Natural killer cell treated with Interleukin-12 subunit alpha and Interleukin-12 subunit beta and Interleukin-15 and Interleukin-18, amount 100 ng/mL, for 72 hours (primary cell): Measurements from ENCODE around the gene FRMPD4. TPM values are rescaled to one million over a fixed set of nuclear protein-coding genes. Genes with fewer than 3 reads are reported as not detected.

ENCODE experiments used
- ATAC-seq, 2 donors: fragments of 150-1000 bp; cut with Tn5 transposase in 1 of 2; sonication (Bioruptor Pico), chemical (Tn5 transposase) in 1 of 2; 2 replicates each; pipeline ENCODE4 v1.10.0; 2021
- DNase-seq: peaks from one replicate; pipeline ENCODE4 v3.0.0; 2022; ENCODE audit warnings: low spot score
- H3K27ac Mint-ChIP-seq, 2 donors: 1 replicate in 1 of 2; 2 replicates in 1 of 2; pipeline ENCODE4 v1.8.0; 2022; ENCODE audit warnings: mixed read lengths in 2 of 2, mild to moderate bottlenecking in 1 of 2, moderate library complexity in 1 of 2
- H3K27me3 Mint-ChIP-seq, 2 donors: 1 replicate in 1 of 2; 2 replicates in 1 of 2; pipeline ENCODE4 v1.8.0; 2022; ENCODE audit warnings: mixed read lengths in 2 of 2
- H3K36me3 Mint-ChIP-seq: one replicate; pipeline ENCODE4 v1.8.0; 2022; ENCODE audit warnings: mixed read lengths
- H3K4me1 Mint-ChIP-seq, 2 donors: 1 replicate in 1 of 2; 2 replicates in 1 of 2; pipeline ENCODE4 v1.8.0; 2022; ENCODE audit warnings: low read depth in 2 of 2, mixed read lengths in 2 of 2, mild to moderate bottlenecking in 1 of 2
- H3K4me3 Mint-ChIP-seq: one replicate; pipeline ENCODE4 v1.8.0; 2022; ENCODE audit warnings: mixed read lengths
- H3K9me3 Mint-ChIP-seq: 2 replicates; pipeline ENCODE4 v1.8.0; 2022; ENCODE audit warnings: mixed read lengths
- total RNA-seq, 2 donors: library from RNA; stranded (reverse); gene quantifications; one replicate each; pipeline ENCODE4 v1.2.3, GENCODE V29; 2022

Gene FRMPD4
- total RNA-seq = not detected

DNA sequence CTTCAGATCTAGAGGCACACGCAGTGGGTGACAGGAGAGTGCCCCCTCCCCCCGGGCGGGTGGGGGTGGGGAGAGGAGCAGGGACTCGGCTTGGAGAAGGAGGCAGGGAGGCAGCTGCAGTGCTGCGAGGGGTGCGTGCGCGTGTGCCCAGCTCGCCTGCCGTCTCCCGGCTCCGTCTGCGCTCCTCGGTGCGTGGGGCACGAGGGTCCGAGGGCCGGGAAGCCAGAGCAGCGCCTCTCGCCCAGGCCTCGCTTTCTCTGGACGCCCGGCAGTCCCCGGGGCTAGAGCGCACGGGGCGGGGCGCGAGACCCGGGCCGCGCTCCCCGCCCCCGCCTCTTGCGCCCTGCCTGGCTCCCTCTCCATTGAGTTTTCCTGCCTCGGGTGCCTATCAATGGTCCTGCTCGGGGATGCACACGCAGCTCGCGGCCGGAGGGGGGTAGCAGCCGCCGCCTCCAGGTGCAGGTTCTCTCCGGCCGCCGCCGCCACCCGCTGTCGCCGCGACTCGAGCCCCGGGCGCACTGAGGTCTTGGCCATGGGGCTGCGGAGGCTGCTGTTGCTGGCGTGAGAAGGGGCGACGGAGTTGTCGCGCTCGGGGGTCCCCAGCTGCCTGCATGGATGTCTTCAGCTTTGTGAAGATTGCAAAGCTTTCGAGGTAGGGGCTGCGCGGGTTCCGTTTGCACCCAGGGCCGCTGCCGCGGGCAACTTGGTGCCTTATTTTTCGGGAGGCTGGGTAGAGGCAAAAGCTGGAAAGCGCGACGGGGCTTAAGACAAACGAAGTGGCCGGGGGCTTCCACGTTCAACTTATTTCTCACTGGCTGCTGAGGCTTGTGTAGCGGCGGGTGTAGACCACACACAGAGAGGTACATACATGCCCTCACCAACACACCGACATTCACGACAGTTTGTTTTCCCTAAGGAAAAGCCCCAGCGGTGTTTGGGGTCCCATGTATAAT, at the start of gene FRMPD4:
Gene FRMPD4, plus strand, starts transcription at position 113 of the 953 bp plus-strand sequence. Its CDS starts 499 bp downstream, at position 612.
- DNase-seq = no peak
- Mint-ChIP-seq H3K27ac (no peak within 1 kb of the TSS), H3K27me3 (peaks cover 0 to 12% of the 10 kb centered on the region in 2 donors), H3K36me3 (no peaks in the 10 kb centered on the region), H3K9me3 (no peaks in the 10 kb centered on the region), H3K4me1 (no peaks in the 10 kb centered on the region), H3K4me3 (no peak within 1 kb of the TSS)
- ATAC-seq = no peak

DNA sequence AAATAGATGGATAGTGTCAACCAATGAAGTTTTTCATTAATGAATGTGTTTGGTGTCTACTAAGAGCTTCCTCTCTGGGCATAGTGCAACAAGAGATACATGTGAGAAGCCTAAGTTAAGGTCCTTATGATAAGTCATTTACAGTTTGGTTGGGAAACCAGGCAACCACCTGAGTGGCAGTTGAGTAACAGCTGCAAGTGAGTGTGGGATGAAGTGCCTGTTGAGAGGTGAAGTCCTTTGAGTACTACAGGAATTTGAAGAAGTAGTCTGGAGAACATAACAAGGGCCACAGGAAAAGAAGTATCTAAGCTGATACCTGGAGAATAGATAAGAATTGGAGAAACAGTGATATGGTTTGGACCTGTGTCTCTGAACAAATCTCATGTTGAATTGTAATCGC, 48.5 kb upstream of the FRMPD4 start:
- H3K27ac Mint-ChIP-seq = no peak overlapping the region
- no peaks in the 10 kb centered on the region for H3K4me1 Mint-ChIP-seq
- no peak overlapping the region for H3K4me3 Mint-ChIP-seq
- no peaks in the 10 kb centered on the region for H3K36me3 Mint-ChIP-seq
- H3K27me3 Mint-ChIP-seq = peaks cover 0 to 2% of the 10 kb centered on the region in 2 donors
- ATAC-seq (no peak), DNase-seq (no peak)
- H3K9me3 Mint-ChIP-seq = peaks cover 5% of the 10 kb centered on the region

DNA sequence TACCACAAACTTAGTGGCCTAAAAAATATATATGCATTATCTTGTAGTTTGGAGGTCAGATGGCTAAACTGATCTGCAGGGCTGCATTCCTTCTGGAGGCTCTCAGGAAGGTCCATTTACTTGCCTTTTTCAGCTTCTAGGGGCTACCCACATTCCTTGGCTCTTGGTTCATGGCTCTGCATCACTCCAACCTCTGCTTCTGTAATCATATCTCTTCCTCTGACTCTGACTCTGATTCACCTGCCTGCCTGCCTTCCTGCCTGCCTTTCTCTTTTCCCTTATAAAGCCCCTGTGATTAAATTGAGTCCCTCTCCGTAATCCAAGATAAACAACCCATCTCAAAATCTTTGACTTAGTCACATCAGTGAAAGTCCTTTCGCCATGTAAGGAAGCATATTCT, 25.0 kb upstream of the FRMPD4 start:
- Mint-ChIP-seq H3K9me3 (peaks cover 18% of the 10 kb centered on the region), H3K4me1 (peaks cover 0 to 3% of the 10 kb centered on the region in 2 donors), H3K36me3 (peaks cover 4% of the 10 kb centered on the region), H3K27me3 (peaks cover 0 to 4% of the 10 kb centered on the region in 2 donors), H3K4me3 (no peak overlapping the region), H3K27ac (no peak overlapping the region)
- DNase-seq (no peak), ATAC-seq (no peak)

DNA sequence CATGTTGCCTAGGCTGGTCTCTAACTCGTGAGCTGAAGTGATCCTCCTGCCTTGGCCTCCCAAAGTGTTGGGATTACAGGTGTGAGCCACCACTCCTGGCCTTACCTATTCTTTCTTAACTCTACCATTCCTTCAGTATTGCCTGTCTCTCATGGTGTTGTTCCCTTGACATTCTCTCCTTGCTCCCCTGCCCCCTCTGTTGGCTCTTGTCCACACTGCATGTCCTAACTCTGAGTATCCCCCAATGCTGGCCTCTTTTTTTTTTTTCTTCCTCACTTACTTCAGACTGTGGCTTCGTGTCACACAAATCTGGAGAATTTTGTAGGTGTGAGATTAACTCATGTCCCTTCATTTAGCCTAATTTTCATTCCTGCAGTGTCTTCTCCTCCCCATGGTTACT, 22.9 kb upstream of the FRMPD4 start:
- Mint-ChIP-seq H3K4me3 (no peak overlapping the region), H3K36me3 (no peaks in the 10 kb centered on the region), H3K27me3 (peaks cover 0 to 4% of the 10 kb centered on the region in 2 donors)

DNA sequence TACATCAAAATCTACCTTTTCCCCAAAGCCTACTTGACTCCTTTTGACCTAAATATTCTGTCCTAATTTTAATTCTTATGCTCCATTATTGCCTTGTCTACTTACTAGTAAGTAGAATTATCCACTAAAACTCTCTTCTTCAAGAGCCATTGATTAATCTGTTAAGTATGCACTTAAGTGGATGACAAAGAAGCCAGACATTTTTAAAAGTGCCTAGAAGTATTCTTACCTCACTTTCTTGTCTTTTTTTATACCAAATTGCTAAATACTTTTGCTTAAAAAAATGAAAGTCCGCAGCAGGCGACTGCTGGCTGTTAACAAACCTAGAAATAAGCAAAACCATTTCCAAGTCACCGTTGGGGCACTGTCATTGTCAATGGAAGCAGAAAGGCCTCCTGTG, 20.1 kb upstream of the FRMPD4 start:
- Mint-ChIP-seq H3K4me3 (no peak overlapping the region), H3K27ac (no peak overlapping the region), H3K9me3 (peaks cover 14% of the 10 kb centered on the region), H3K4me1 (no peaks in the 10 kb centered on the region), H3K27me3 (peaks cover 0 to 4% of the 10 kb centered on the region in 2 donors), H3K36me3 (no peaks in the 10 kb centered on the region)
- ATAC-seq (no peak), DNase-seq (no peak)

More for the DNA sequence above, 22.9 kb upstream of the FRMPD4 start:
- Mint-ChIP-seq H3K9me3 (peaks cover 14% of the 10 kb centered on the region), H3K4me1 (no peaks in the 10 kb centered on the region), H3K27ac (no peak overlapping the region)
- ATAC-seq (no peak), DNase-seq (no peak)

DNA sequence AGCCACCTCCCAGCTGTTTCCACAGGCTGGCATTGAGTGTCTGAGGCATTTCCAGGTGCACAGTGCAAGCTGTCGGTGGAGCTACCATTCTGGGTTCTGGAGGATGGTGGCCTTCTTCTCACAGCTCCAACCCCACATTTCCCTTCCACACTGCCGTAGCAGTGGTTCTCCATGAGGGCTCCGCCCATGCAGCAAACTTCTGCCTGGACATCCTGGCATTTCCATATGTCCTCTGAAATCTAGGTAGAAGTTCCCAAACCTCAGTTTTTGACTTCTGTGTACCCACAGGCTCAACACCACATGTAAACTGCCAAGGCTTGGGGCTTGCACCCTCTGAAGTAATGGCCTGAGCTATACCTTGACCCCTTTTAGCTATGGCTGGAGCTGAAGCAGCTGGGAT, 10.3 kb upstream of the FRMPD4 start:
- H3K27me3 Mint-ChIP-seq = no peaks in the 10 kb centered on the region
- no peaks in the 10 kb centered on the region for H3K36me3 Mint-ChIP-seq
- no peak overlapping the region for H3K4me3 Mint-ChIP-seq
- no peaks in the 10 kb centered on the region for H3K4me1 Mint-ChIP-seq
- DNase-seq = no peak
- peaks cover 10% of the 10 kb centered on the region for H3K9me3 Mint-ChIP-seq
- no peak for ATAC-seq
- H3K27ac Mint-ChIP-seq = no peak overlapping the region

DNA sequence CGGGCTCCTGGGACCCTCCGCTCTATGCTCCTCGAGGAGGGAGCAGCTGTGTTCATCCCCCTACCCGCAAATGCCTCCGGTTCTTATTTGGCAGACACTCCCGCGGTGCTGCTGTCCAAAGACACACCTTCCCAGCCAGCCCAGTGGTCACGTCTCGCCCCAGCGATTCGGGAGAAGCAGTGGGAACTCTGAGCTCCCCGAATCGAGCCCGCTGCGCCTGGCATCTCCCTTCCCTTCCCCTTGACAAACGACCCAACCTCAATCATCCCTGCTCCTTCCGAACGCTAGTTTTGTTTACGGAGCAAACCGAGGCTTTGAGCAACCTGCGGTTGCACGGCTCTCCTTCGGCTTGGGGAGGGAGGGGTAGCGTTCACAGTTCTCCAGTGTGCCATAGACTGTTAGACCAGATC, 317 bp upstream of the FRMPD4 start:
- DNase-seq (no peak), ATAC-seq (no peak)
- no peak overlapping the region for H3K27ac Mint-ChIP-seq
- H3K27me3 Mint-ChIP-seq = peaks cover 0 to 12% of the 10 kb centered on the region in 2 donors
- no peaks in the 10 kb centered on the region for H3K36me3 Mint-ChIP-seq
- no peaks in the 10 kb centered on the region for H3K9me3 Mint-ChIP-seq
- no peak overlapping the region for H3K4me3 Mint-ChIP-seq
- H3K4me1 Mint-ChIP-seq = no peaks in the 10 kb centered on the region

DNA sequence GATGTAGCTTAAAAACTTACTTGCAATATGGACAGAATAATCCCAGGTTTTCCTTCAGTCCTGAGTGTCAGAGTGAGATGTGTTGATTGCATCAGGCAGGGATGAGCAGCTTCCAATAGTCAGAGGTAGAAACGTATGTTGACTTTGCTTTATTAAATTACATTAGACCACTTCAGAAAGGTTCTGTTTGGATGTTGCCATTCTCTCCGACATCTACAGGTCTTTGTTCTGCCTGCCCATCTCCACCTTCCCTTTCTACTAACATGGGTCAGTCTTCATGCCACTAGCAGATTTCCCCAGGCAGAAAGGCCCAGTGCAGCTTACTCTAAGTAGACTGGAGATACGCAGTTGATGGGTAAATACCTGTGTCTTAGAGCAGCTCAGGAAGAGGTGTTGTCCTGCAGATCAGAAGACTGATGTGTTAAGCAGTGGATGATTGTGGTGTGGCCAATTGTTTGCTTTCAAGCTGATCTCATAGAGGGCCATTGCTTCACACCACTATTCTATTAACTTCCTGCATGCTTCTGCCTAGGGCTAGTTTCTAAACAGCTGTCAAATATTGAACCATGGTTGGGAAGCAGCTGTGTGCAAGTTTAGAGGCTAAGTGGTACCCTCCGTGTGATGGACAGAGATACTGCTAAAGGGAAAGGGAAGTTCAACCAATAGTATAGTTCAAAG, 1.8 kb downstream of the FRMPD4 start:
- Mint-ChIP-seq H3K4me1 (no peaks in the 10 kb centered on the region), H3K4me3 (no peak overlapping the region), H3K27ac (no peak overlapping the region), H3K27me3 (peaks cover 0 to 12% of the 10 kb centered on the region in 2 donors), H3K9me3 (no peaks in the 10 kb centered on the region), H3K36me3 (no peaks in the 10 kb centered on the region)
- DNase-seq = no peak
- ATAC-seq = no peak

DNA sequence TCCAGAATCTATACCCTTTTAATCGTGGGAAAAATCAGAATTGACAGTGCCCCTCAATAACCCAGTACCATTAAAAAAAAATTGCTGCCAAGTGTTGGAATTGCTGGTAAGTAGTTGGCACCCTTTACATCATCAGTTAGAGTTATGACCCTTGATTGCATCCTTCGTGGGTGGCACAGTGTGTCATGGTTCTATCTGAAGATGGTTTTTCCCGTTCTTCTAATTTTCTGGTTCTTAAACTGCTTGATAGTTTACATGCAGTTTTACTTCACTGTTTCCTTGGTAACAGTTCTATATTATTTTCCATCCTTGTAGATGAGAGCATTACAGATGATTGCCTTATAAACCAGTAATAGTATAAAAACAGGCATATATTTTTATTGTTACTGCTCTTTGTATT, 3.2 kb downstream of the FRMPD4 start:
- H3K4me3 Mint-ChIP-seq = no peak overlapping the region
- no peaks in the 10 kb centered on the region for H3K9me3 Mint-ChIP-seq
- H3K27ac Mint-ChIP-seq = no peak overlapping the region
- H3K4me1 Mint-ChIP-seq = no peaks in the 10 kb centered on the region
- H3K27me3 Mint-ChIP-seq = peaks cover 0 to 6% of the 10 kb centered on the region in 2 donors
- ATAC-seq (no peak), DNase-seq (no peak)
- no peaks in the 10 kb centered on the region for H3K36me3 Mint-ChIP-seq

DNA sequence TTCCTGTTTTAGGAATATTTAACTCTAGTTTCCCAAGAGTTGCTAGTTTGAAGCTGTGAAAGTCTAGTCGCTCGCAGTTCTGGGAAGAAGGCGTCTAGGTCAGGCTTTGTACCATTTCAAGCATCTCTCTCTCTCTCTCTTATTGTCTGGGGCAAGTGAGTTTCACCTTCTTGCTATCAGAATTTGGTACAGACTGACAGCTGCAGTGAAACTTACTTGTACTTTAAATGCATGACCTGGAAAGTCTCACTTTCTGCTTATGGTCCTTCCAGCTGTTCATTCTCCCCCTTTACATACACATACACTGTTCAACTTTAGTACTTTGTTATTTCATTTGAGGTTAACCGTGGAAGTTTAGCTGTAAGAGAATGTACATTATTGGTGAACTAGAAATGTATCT, 4.4 kb downstream of the FRMPD4 start:
- Mint-ChIP-seq H3K36me3 (no peaks in the 10 kb centered on the region), H3K27ac (no peak overlapping the region), H3K27me3 (peaks cover 0 to under 1% of the 10 kb centered on the region in 2 donors), H3K9me3 (no peaks in the 10 kb centered on the region), H3K4me1 (no peaks in the 10 kb centered on the region), H3K4me3 (no peak overlapping the region)
- DNase-seq (no peak), ATAC-seq (no peak)

DNA sequence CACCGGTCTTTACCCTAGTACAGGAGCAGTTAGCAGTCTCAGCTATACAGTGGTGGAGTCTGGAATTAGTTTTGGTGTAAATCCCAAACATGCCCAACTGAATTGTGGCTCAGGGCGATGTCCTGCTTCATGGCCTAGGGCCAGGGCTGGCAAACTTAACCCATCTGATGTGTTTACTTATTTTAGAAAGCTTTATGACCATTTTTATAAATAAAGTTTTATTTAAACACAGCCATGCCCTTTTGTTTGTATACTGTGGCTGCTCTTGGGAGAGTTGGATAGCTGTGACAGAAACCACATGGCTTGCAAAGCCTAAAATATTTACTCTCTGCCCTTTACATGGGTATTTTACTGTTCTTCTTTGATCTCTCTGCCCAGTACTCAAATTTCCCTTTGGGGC, 7.1 kb downstream of the FRMPD4 start:
- H3K9me3 Mint-ChIP-seq = peaks cover 4% of the 10 kb centered on the region
- ATAC-seq (no peak), DNase-seq (no peak)
- no peaks in the 10 kb centered on the region for H3K27me3 Mint-ChIP-seq
- no peaks in the 10 kb centered on the region for H3K4me1 Mint-ChIP-seq
- H3K36me3 Mint-ChIP-seq = no peaks in the 10 kb centered on the region
- no peak overlapping the region for H3K27ac Mint-ChIP-seq
- no peak overlapping the region for H3K4me3 Mint-ChIP-seq

DNA sequence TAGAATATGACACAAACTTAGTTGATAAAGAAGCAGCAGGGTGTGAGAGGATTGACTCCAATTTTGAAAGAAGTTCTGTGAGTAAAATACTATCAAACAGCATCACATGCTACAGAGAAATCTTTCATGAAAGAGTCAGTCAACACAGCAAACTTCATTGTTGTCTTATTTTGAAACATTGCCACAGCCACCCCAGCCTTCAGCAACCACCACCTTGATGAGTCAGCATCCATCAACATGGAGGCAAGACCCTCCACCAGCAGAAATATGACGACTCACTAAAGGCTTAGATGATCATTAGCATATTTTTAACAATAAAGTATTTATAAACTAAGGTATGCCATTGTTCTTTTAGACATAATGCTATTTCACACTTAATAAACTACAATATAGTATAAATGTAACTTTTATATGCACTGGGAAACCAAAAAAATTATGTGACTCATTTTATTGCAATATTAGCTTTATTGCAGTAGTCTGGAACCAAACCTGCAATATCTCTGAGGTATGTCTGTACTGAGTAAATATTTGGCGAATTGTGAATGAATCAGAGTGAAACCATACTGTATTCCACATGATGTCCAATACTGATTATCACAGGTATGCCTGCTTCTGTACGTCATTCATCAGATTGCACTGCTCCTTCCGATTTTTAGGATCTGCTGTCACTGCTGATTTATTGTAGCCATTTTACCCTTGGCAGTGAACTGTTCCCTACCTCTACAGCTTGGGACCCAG, 11.6 kb downstream of the FRMPD4 start:
- Mint-ChIP-seq H3K4me1 (no peaks in the 10 kb centered on the region), H3K4me3 (no peak overlapping the region), H3K9me3 (peaks cover 4% of the 10 kb centered on the region), H3K36me3 (no peaks in the 10 kb centered on the region), H3K27ac (no peak overlapping the region), H3K27me3 (no peaks in the 10 kb centered on the region)
- ATAC-seq = no peak
- DNase-seq = no peak

DNA sequence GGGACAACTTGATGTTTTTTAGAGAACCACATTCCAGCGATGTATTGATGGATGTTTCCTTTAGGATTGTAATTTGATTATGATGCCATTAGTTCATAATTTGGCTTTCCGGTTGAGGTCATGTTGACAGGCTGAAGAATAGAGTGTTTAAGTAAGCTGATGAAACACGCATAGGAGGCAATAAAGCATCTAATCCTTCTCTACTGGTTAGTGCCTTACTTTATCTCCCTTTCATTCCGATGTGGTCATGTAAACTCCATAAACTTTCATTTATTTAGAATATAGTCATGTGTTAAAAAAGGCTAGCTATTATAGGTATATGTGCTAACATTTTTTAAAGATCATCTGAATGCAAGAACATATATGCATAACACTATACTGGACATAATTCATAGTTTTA, 15.0 kb downstream of the FRMPD4 start:
- ATAC-seq (no peak), DNase-seq (no peak)
- H3K36me3 Mint-ChIP-seq = no peaks in the 10 kb centered on the region
- H3K4me3 Mint-ChIP-seq = no peak overlapping the region
- H3K9me3 Mint-ChIP-seq = no peaks in the 10 kb centered on the region
- H3K4me1 Mint-ChIP-seq = no peaks in the 10 kb centered on the region
- H3K27ac Mint-ChIP-seq = no peak overlapping the region
- H3K27me3 Mint-ChIP-seq = no peaks in the 10 kb centered on the region

DNA sequence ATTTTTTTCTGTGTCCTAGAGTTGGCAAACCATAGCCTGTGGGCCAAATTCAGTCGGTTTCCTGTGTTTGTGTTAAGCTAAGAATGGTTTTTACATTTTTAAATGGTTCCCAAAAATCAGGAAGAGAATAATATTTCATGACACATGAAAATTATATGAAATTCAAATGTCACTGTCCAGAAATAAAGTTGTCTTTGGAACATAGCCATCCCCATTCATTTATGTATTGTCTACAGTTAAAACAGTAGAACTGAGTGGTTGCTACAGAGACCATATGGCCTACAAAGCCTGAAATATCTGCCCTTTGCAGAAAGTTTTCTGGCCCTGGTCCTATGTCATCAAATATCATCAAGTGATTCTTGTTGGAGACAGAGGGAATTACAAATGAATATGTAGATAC, 15.5 kb downstream of the FRMPD4 start:
- no peaks in the 10 kb centered on the region for H3K4me1 Mint-ChIP-seq
- H3K9me3 Mint-ChIP-seq = no peaks in the 10 kb centered on the region
- H3K36me3 Mint-ChIP-seq = no peaks in the 10 kb centered on the region
- H3K4me3 Mint-ChIP-seq = no peak overlapping the region
- ATAC-seq = no peak
- DNase-seq = no peak
- no peak overlapping the region for H3K27ac Mint-ChIP-seq
- no peaks in the 10 kb centered on the region for H3K27me3 Mint-ChIP-seq
